WERI-Rb-1 (cell line): ENCODE measurements around the gene BEAN1.

Experiments
- DNase-seq: peaks from one replicate; pipeline ENCODE4 v3.0.0-alpha.2; 2020
- H3K27ac ChIP-seq: fragments of 250-450 bp; sonication (Bioruptor Pico); 2 replicates; pipeline ENCODE4 v1.5.1; 2020; ENCODE audit warnings: mild to moderate bottlenecking, moderate library complexity
- H3K27me3 ChIP-seq: fragments of 250-450 bp; sonication (Bioruptor Pico); 2 replicates; pipeline ENCODE4 v1.5.1; 2021; ENCODE audit warnings: mild to moderate bottlenecking, low read depth, moderate library complexity; ENCODE audit not compliant: insufficient read depth, severe bottlenecking
- H3K36me3 ChIP-seq: fragments of 250-450 bp; sonication (Bioruptor Pico); 2 replicates; pipeline ENCODE4 v1.5.1; 2020; ENCODE audit warnings: mild to moderate bottlenecking, moderate library complexity
- H3K4me3 ChIP-seq: 2 replicates; pipeline ENCODE4 v1.5.1; 2011; ENCODE audit warnings: low read depth, mild to moderate bottlenecking, control low read depth, low read length
- H3K9me3 ChIP-seq: fragments of 250-450 bp; sonication (Bioruptor Pico); 2 replicates; pipeline ENCODE4 v1.5.1; 2021; ENCODE audit warnings: mild to moderate bottlenecking, moderate library complexity; ENCODE audit not compliant: severe bottlenecking
- TF ChIP-seq, protein P1 (sequence below): IDR thresholded peaks from 2 replicates; pipeline ENCODE4 v1.5.1; 2011; ENCODE audit warnings: low read depth, mild to moderate bottlenecking, control low read depth, inconsistent platforms, low read length

The BEAN1 gene, protein sequence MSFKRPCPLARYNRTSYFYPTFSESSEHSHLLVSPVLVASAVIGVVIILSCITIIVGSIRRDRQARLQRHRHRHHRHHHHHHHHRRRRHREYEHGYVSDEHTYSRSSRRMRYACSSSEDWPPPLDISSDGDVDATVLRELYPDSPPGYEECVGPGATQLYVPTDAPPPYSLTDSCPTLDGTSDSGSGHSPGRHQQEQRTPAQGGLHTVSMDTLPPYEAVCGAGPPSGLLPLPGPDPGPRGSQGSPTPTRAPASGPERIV

DNA sequence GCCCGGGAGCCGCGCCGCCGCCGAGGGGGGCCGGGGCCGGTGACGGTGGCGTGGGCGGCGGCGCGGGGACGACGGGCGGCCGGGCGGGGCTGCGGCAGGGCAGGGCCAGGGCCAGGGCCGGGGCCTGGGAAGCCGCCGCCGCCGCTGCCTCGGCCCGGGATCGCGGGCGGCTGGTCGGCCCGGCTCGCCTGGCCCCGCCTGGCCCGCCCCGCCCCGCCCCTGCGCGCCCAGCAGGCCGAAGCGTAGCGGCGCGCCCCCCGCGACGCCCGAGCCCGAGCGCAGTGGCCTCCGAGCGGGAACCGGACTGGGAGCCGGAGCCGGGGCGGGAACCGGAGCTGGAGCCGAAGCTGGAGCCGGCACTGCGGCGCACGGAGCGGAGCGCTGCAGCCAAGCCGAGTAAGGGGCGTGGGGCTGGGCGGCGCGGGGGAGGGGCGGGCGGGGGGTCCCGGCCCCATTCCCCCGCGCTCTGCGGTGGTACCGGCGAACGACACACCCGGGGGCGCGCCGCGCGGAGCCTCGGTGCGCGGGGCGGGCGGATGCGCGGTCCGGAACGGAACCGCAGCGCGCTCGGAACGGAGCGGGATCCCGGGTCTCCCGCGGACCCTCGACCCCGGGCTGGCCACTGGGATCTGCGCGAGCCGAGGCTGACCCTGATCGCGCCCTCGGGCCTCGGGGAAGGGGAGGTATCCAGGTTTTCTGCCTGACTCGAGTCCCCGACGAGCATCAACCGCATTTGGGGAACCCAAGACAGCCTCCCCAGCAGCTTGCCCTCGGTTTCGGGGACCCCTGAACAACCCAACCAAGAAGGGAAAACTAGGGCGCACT lies at the start of gene BEAN1:
Gene BEAN1 (plus strand): TSS at position 260 of the 825 bp plus-strand sequence. CDS start 10,382 bp downstream, outside the sequence.
- Histone ChIP-seq H3K27me3 (no peaks in the 10 kb centered on the region), H3K4me3 (peak within 1 kb of the TSS; percentile 44), H3K9me3 (peaks cover 2% of the 10 kb centered on the region), H3K36me3 (no peaks in the 10 kb centered on the region), H3K27ac (no peak within 1 kb of the TSS)
- peak; percentile 45 for DNase-seq
- TF ChIP-seq, protein P1, sequence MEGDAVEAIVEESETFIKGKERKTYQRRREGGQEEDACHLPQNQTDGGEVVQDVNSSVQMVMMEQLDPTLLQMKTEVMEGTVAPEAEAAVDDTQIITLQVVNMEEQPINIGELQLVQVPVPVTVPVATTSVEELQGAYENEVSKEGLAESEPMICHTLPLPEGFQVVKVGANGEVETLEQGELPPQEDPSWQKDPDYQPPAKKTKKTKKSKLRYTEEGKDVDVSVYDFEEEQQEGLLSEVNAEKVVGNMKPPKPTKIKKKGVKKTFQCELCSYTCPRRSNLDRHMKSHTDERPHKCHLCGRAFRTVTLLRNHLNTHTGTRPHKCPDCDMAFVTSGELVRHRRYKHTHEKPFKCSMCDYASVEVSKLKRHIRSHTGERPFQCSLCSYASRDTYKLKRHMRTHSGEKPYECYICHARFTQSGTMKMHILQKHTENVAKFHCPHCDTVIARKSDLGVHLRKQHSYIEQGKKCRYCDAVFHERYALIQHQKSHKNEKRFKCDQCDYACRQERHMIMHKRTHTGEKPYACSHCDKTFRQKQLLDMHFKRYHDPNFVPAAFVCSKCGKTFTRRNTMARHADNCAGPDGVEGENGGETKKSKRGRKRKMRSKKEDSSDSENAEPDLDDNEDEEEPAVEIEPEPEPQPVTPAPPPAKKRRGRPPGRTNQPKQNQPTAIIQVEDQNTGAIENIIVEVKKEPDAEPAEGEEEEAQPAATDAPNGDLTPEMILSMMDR = no peak

DNA sequence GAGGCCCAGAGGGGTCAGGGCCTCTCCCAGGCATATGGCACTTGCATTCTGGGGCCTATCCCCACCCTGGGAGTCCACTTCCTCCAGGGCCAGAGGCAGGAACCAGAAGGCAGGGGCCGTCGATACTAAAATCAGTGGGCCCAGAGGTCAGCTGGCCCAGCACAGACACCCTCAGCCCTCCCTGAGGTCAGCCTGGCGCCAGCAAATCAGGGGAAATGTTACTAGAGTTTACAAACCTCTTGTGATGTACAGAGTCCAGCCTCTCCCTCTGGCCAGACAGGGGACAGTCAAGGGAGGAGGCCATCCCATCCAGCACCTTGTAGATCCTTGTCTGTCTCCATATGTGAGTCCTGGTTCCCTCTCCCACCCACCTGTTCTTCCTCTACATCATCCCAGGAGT lies 49.8 kb upstream of the BEAN1 start:
- no peak for DNase-seq
- Histone ChIP-seq H3K36me3 (no peaks in the 10 kb centered on the region), H3K27ac (no peak overlapping the region), H3K9me3 (no peaks in the 10 kb centered on the region), H3K4me3 (no peak overlapping the region), H3K27me3 (no peaks in the 10 kb centered on the region)
- TF ChIP-seq, protein P1 = no peak

DNA sequence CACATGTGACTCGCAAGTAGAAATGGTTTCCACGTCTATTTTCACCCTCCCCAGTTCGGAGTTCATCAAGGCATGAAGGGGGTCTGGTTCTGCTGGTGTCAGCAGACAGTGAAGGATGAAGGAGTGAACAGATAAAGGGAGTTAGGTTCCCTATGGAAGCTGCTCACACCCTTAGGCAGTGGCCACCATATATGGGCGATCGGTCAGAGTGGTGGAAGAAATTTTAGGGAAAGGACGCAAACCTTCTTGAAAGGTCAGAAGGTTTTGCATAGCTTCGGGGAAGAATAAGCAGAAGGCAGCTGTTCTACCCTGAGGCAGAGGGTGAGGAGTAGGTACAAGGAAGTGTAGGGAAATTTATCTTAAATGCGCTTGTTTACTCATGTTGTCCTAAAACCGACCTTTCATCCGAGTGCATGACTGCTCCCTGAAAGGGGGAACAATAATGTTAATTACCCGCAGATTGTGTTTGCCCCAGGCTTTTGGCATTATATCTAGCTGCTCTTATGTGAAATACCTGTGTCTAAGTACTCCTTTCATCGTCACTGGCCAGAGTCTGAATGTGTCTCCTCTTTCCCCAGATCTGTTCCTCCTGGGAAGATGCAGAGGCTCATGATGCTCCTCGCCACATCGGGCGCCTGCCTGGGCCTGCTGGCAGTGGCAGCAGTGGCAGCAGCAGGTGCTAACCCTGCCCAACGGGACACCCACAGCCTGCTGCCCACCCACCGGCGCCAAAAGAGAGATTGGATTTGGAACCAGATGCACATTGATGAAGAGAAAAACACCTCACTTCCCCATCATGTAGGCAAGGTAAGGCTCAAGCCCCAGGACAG lies 48.1 kb upstream of the BEAN1 start:
- no peaks in the 10 kb centered on the region for H3K9me3 ChIP-seq

DNA sequence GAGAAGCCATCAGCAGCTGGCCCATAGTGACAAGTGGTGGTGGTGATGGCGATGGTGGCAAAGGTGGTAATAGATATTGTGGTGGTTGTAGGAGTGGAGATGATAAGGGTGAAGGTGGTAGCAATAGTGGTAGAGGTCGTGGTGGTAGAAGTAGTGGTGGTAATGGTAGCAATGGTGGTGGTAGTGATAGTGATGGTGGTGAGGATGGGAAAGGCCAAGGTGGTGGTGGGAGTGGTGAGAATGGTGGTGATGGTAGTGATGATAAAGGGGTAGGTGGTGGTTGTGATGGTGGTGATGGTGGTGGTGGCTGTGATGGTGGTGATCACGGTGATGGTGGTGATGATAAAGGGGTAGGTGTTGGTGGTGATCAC lies 47.5 kb upstream of the BEAN1 start:
- no peak overlapping the region for H3K27ac ChIP-seq
- no peaks in the 10 kb centered on the region for H3K36me3 ChIP-seq
- no peak overlapping the region for H3K4me3 ChIP-seq

More for the DNA sequence above, 48.1 kb upstream of the BEAN1 start:
- no peak overlapping the region for H3K27ac ChIP-seq
- TF ChIP-seq, protein P1 = no peak
- H3K27me3 ChIP-seq = no peaks in the 10 kb centered on the region
- no peaks in the 10 kb centered on the region for H3K36me3 ChIP-seq
- no peak for DNase-seq
- H3K4me3 ChIP-seq = no peak overlapping the region

DNA sequence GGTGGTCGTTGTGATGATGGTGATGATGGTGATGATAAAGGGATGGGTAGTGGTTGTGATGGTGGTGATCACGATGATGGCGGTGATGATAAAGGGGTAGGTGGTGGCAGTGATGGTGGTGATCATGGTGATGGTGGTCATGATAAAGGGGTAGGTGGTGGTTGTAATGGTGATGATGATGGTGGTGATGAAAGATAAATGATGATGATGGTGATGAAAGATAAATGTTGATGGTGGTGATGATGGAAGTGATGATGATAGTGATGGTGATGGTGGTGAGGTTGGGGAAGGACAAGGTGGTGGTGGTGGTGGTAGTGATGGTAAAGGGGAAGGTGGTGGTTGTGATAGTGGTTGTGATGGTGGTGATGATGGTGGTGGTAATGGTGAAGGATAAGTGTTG lies 46.7 kb upstream of the BEAN1 start:
- Histone ChIP-seq H3K27ac (no peak overlapping the region), H3K4me3 (no peak overlapping the region), H3K9me3 (no peaks in the 10 kb centered on the region), H3K36me3 (no peaks in the 10 kb centered on the region), H3K27me3 (no peaks in the 10 kb centered on the region)
- DNase-seq = no peak
- TF ChIP-seq, protein P1 = no peak

More for the DNA sequence above, 47.5 kb upstream of the BEAN1 start:
- TF ChIP-seq, protein P1 = no peak
- Histone ChIP-seq H3K9me3 (no peaks in the 10 kb centered on the region), H3K27me3 (no peaks in the 10 kb centered on the region)
- no peak for DNase-seq
